Gastroesophageal sphincter (tissue), 3 donors: ENCODE data around the gene MYRIP.

ENCODE experiments used
- CTCF ChIP-seq, 4 experiments: fragments of 200-600 bp in 2 of 4; fragments of 450-650 bp in 2 of 4; sonication (generic) in 1 of 4; IDR thresholded peaks; one replicate each; pipeline ENCODE4 v1.5.1; 2017 to 2019; ENCODE audit warnings: antibody characterized with exemption in 4 of 4, mild to moderate bottlenecking in 2 of 4, moderate library complexity in 2 of 4
- POLR2A ChIP-seq, 2 donors: fragments of 450-650 bp; IDR thresholded peaks; one replicate each; pipeline ENCODE4 v1.6.1; 2017; ENCODE audit warnings: antibody characterized with exemption in 2 of 2, mild to moderate bottlenecking in 2 of 2, moderate library complexity in 1 of 2

- TF ChIP-seq CTCF (IDR thresholded peaks at IDR 0.05) (no peak), POLR2A (IDR thresholded peaks at IDR 0.05) (no peak)
Measured at GRCh38 chr3:40109641-40110490, 300.5 kb downstream of the MYRIP start.
